GM12801 (cell line): ENCODE data around the gene SCP2.

ENCODE experiments used
- CTCF ChIP-seq: IDR thresholded peaks from one replicate; pipeline ENCODE4 v1.5.1; 2011; ENCODE audit warnings: control low read depth; ENCODE audit not compliant: insufficient read length; ENCODE audit errors: extremely low read depth

SCP2 gene

GRCh38 chr1:52913014-52913413, 14.1 kb upstream of the SCP2 start:
- TF ChIP-seq CTCF, result no peak

DNA sequence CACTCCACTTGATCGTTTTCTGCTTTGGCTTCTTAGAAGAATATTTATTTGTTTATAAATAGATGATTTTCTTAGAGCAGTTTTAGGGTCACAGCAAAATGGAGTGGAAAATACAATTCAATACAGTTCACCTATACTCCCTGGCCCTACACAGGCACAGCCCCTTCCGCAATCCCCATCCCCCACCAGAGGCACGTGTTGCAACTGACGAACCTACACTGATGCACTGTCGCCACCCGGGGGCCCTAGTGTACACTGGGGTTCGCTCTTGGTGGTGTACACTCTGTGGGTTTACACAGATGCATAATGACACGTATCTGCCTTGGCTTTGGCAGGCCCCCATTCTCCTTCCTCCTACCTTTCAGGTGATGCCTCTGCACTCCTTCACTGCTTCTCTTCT, 13.5 kb upstream of the SCP2 start:
- TF ChIP-seq CTCF, result no peak

DNA sequence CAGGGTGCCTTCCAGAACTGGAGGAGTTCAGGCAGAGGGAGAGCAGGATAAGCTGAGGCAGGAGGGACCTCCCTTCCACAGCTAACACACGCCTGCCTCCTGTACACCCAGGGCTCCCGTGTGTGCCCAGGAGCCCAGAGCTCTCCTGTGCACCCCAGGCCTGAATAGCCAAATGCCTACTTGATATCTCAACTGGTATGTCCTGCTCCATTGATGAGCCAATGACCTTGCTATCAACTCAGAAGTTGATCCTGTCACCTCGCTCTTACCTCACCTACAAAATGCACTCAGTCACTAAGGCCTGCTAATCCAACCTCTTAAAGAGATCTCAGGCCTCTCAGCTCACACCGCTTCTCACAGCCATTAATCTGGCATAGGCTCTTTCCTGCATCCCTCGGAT, 12.6 kb upstream of the SCP2 start:
- no peak for TF ChIP-seq CTCF

- TF ChIP-seq CTCF, result no peak
Observed at GRCh38 chr1:52915211-52915854, 11.7 kb upstream of the SCP2 start.

- no peak for TF ChIP-seq CTCF
Observed at GRCh38 chr1:52915855-52916220, 11.2 kb upstream of the SCP2 start.

DNA sequence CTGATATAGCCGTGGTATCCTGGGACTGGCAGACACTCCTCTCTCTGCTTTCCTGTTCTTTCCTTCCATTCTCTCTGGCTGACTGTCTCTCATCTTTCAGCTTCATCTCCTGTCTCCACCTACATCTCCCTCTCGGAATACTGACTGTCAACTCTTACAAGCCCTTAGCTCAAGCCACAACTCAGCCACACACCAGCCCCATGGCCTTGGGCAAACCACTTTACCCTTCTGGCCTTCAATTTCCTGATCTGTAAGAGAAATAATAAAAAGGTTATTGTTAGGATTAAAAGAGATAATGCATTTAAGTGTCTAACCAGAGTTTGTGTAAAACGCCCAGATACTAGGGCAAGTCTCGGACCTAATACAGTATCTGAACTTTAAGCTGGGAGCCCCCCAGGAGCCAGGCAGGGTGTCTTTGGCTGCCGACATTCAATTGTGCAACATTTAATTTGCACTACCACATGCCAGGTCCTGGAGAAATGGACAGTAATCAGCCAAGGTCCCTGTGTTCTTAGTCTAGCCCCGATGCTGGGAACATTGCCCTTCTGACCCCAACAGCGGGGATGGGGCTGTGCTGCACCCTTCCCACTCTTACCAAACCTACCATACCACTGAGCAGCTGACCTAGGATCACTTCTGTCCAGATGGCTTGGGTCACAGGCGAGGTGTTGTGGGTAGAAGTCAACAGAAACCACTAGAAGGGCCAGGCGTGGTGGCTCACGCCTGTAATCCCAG, 10.7 kb upstream of the SCP2 start:
- TF ChIP-seq CTCF, result no peak

DNA sequence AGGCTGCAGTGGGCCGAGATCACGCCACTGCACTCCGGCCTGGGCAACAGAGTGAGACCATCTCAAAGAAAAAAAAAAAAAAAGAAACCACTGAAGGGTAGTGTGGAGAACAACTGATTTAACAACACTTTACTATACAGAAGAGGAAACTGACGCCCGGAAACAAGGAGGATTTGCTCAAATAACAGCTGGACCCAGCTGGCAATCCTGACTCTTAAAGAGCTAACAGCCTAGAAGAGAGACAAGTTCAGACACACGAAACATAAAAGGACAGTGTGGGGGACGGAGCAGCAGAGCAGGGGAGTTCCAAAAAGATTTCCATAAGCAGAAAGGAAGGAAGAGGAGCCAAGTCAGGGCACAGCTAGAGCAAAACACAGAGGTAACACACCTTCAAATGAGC, 9.9 kb upstream of the SCP2 start:
- no peak for TF ChIP-seq CTCF

GRCh38 chr1:52917581-52917980, 9.5 kb upstream of the SCP2 start:
- no peak for TF ChIP-seq CTCF
